ENCODE results near the gene OR4Q2.
"Not testable (repeated sequence)": the region's sequence is repeated elsewhere in the genome, so short reads cannot be mapped to it uniquely, and the experiment has no call there.

OR4Q2 gene

GRCh38 chr14:20001863-20002262, at the start of gene OR4Q2:
Gene OR4Q2, plus strand, starts transcription at chr14:20002163.
- Mint-ChIP-seq H3K9me3 (no peaks in the 10 kb centered on the region), H3K36me3 (ENCODE audit: low read depth) (no peaks in the 10 kb centered on the region), H3K4me1 (ENCODE audit: low read depth) (no peaks in the 10 kb centered on the region), H3K27me3 (ENCODE audit: low read depth) (no peaks in the 10 kb centered on the region), H3K4me3 (no peak within 1 kb of the TSS), H3K27ac (no peak within 1 kb of the TSS)

GRCh38 chr14:19969735-19970134, 32.2 kb upstream of the OR4Q2 start:
- not testable (repeated sequence) for H3K9me3 Mint-ChIP-seq; H3K4me1 Mint-ChIP-seq (ENCODE audit: low read depth); H3K27ac Mint-ChIP-seq; H3K4me3 Mint-ChIP-seq; H3K36me3 Mint-ChIP-seq (ENCODE audit: low read depth); H3K27me3 Mint-ChIP-seq (ENCODE audit: low read depth)

GRCh38 chr14:19974844-19975243, 27.1 kb upstream of the OR4Q2 start:
- Mint-ChIP-seq H3K27ac (no peak overlapping the region), H3K4me3 (no peak overlapping the region), H3K4me1 (ENCODE audit: low read depth) (peaks cover 11% of the 10 kb centered on the region), H3K36me3 (ENCODE audit: low read depth) (no peaks in the 10 kb centered on the region), H3K27me3 (ENCODE audit: low read depth) (no peaks in the 10 kb centered on the region), H3K9me3 (peaks cover 11% of the 10 kb centered on the region)

- peaks cover 11% of the 10 kb centered on the region for H3K4me1 Mint-ChIP-seq (ENCODE audit: low read depth)
- H3K27ac Mint-ChIP-seq, result no peak within 1 kb of the TSS
- H3K9me3 Mint-ChIP-seq, result peaks cover 11% of the 10 kb centered on the region
- H3K36me3 Mint-ChIP-seq (ENCODE audit: low read depth), result no peaks in the 10 kb centered on the region
- no peaks in the 10 kb centered on the region for H3K27me3 Mint-ChIP-seq (ENCODE audit: low read depth)
- H3K4me3 Mint-ChIP-seq, result peak within 1 kb of the TSS; percentile 29
Observed at GRCh38 chr14:19975291-19975690, 26.7 kb upstream of the OR4Q2 start, which contains the start of gene OR4K15. Gene OR4K15, plus strand, starts transcription at chr14:19975591. Its CDS starts 0 bp downstream, at chr14:19975591.

GRCh38 chr14:19993438-19993837, 8.5 kb upstream of the OR4Q2 start:
- H3K27me3 Mint-ChIP-seq (ENCODE audit: low read depth), result no peaks in the 10 kb centered on the region
- H3K27ac Mint-ChIP-seq, result no peak overlapping the region
- no peak overlapping the region for H3K4me3 Mint-ChIP-seq
- H3K36me3 Mint-ChIP-seq (ENCODE audit: low read depth), result no peaks in the 10 kb centered on the region
- peaks cover 19% of the 10 kb centered on the region for H3K9me3 Mint-ChIP-seq
- H3K4me1 Mint-ChIP-seq (ENCODE audit: low read depth), result no peaks in the 10 kb centered on the region

- H3K27ac Mint-ChIP-seq, result no peak overlapping the region
- no peaks in the 10 kb centered on the region for H3K4me1 Mint-ChIP-seq (ENCODE audit: low read depth)
- peaks cover 2% of the 10 kb centered on the region for H3K9me3 Mint-ChIP-seq
- H3K36me3 Mint-ChIP-seq (ENCODE audit: low read depth), result no peaks in the 10 kb centered on the region
- no peaks in the 10 kb centered on the region for H3K27me3 Mint-ChIP-seq (ENCODE audit: low read depth)
- H3K4me3 Mint-ChIP-seq, result no peak overlapping the region
Observed at GRCh38 chr14:20002319-20002718, 356 bp downstream of the OR4Q2 start.

- H3K4me1 Mint-ChIP-seq (ENCODE audit: low read depth), result no peaks in the 10 kb centered on the region
- H3K27me3 Mint-ChIP-seq (ENCODE audit: low read depth), result no peaks in the 10 kb centered on the region
- H3K9me3 Mint-ChIP-seq, result peaks cover 6% of the 10 kb centered on the region
- no peak overlapping the region for H3K27ac Mint-ChIP-seq
- no peaks in the 10 kb centered on the region for H3K36me3 Mint-ChIP-seq (ENCODE audit: low read depth)
- H3K4me3 Mint-ChIP-seq, result no peak overlapping the region
Observed at GRCh38 chr14:20008156-20008555, 6.2 kb downstream of the OR4Q2 start.

- H3K36me3 Mint-ChIP-seq (ENCODE audit: low read depth), result no peaks in the 10 kb centered on the region
- H3K4me1 Mint-ChIP-seq (ENCODE audit: low read depth), result no peaks in the 10 kb centered on the region
- no peaks in the 10 kb centered on the region for H3K27me3 Mint-ChIP-seq (ENCODE audit: low read depth)
- H3K27ac Mint-ChIP-seq, result no peak within 1 kb of the TSS
- H3K4me3 Mint-ChIP-seq, result no peak within 1 kb of the TSS
- H3K9me3 Mint-ChIP-seq, result peaks cover under 1% of the 10 kb centered on the region
Observed at GRCh38 chr14:20019257-20019865, 17.4 kb downstream of the OR4Q2 start, which contains the start of gene OR4K14. Gene OR4K14, minus strand, starts transcription at chr14:20019307. Its CDS starts 4,114 bp downstream, at chr14:20015193.

- Mint-ChIP-seq H3K9me3 (no peaks in the 10 kb centered on the region), H3K36me3 (ENCODE audit: low read depth) (no peaks in the 10 kb centered on the region), H3K4me1 (ENCODE audit: low read depth) (no peaks in the 10 kb centered on the region), H3K27me3 (ENCODE audit: low read depth) (no peaks in the 10 kb centered on the region), H3K4me3 (no peak overlapping the region), H3K27ac (no peak overlapping the region)
Observed at GRCh38 chr14:20031058-20031457, 29.1 kb downstream of the OR4Q2 start.

- Mint-ChIP-seq H3K36me3 (ENCODE audit: low read depth) (no peaks in the 10 kb centered on the region), H3K27me3 (ENCODE audit: low read depth) (no peaks in the 10 kb centered on the region), H3K9me3 (no peaks in the 10 kb centered on the region), H3K4me3 (no peak overlapping the region), H3K4me1 (ENCODE audit: low read depth) (no peaks in the 10 kb centered on the region), H3K27ac (no peak overlapping the region)
Observed at GRCh38 chr14:20035449-20035848, 33.5 kb downstream of the OR4Q2 start.

- no peaks in the 10 kb centered on the region for H3K9me3 Mint-ChIP-seq
- no peak within 1 kb of the TSS for H3K27ac Mint-ChIP-seq
- no peaks in the 10 kb centered on the region for H3K27me3 Mint-ChIP-seq (ENCODE audit: low read depth)
- no peak within 1 kb of the TSS for H3K4me3 Mint-ChIP-seq
- no peaks in the 10 kb centered on the region for H3K4me1 Mint-ChIP-seq (ENCODE audit: low read depth)
- no peaks in the 10 kb centered on the region for H3K36me3 Mint-ChIP-seq (ENCODE audit: low read depth)
Observed at GRCh38 chr14:20035938-20036337, 34.0 kb downstream of the OR4Q2 start, which contains the start of gene OR4K13. Gene OR4K13, minus strand, starts transcription at chr14:20036038. Its CDS starts 1,280 bp downstream, at chr14:20034758.

GRCh38 chr14:20044243-20044642, 42.3 kb downstream of the OR4Q2 start:
- Mint-ChIP-seq H3K27me3 (ENCODE audit: low read depth) (no peaks in the 10 kb centered on the region), H3K36me3 (ENCODE audit: low read depth) (no peaks in the 10 kb centered on the region), H3K9me3 (peaks cover 10% of the 10 kb centered on the region), H3K4me1 (ENCODE audit: low read depth) (no peaks in the 10 kb centered on the region), H3K27ac (no peak overlapping the region), H3K4me3 (no peak overlapping the region)

GRCh38 chr14:20048202-20048601, 46.2 kb downstream of the OR4Q2 start:
- peaks cover 3% of the 10 kb centered on the region for H3K9me3 Mint-ChIP-seq
- no peaks in the 10 kb centered on the region for H3K36me3 Mint-ChIP-seq (ENCODE audit: low read depth)
- H3K4me1 Mint-ChIP-seq (ENCODE audit: low read depth), result no peaks in the 10 kb centered on the region
- H3K4me3 Mint-ChIP-seq, result no peak overlapping the region
- no peaks in the 10 kb centered on the region for H3K27me3 Mint-ChIP-seq (ENCODE audit: low read depth)
- H3K27ac Mint-ChIP-seq, result no peak overlapping the region

Data from T-helper 1 cell treated with Interleukin-12 subunit alpha and Interleukin-12 subunit beta and Interleukin-4 antibody, amounts not matched to agents 30 μg/mL and 1 μg/mL, for 36 hours (primary cell).